HepG2 (cell line): ENCODE measurements around the gene IFITM10. TPM values are rescaled to one million over a fixed set of nuclear protein-coding genes. Genes with fewer than 3 reads are reported as not detected.
A peak's percentile ranks its signal among the peaks of the same experiment; 100 is the strongest.
"Not testable (repeated sequence)": the region's sequence is repeated elsewhere in the genome, so short reads cannot be mapped to it uniquely, and the experiment has no call there.

Experiments
- ATAC-seq: fragments of 200-7000 bp; cut with Tn5 transposase; 3 replicates; pipeline ENCODE4 v1.9.1; 2020; ENCODE audit warnings: mild to moderate bottlenecking, moderate library complexity
- BruUV-seq: library from RNA; stranded (reverse); fragments of 400-500 nt; replicated peaks from 2 replicates; lab custom pipeline; 2021; lab: Mats Ljungman, UMichigan
- CTCF ChIA-PET: fragments of 300-600 bp; formaldehyde crosslinking; extraction: SDS; loops from one replicate; lab custom pipeline; 2021; ENCODE audit warnings: low total read pairs, inconsistent platforms, low intra/inter-chr PET ratio; lab: Yijun Ruan, JAX
- POLR2A ChIA-PET: fragments of 350-600 bp; sonication (Branson Sonifier 250); formaldehyde crosslinking; loops from one replicate; lab custom pipeline; 2020; ENCODE audit warnings: antibody characterized with exemption, inconsistent platforms; lab: Yijun Ruan, JAX
- DNase-seq: peaks from one replicate; pipeline ENCODE4 v3.0.0-alpha.2; 2015; ENCODE audit warnings: low spot score
- FAIRE-seq: peaks from 3 replicates; lab custom pipeline; 2011; peaks lifted over from hg19 to GRCh38; lab: Jason Lieb, UNC
- H2AFZ ChIP-seq: one replicate; pipeline ENCODE4 v1.6.1; 2011; ENCODE audit warnings: low read length, inconsistent platforms
- H3K27ac ChIP-seq: fragments of 300-600 bp; 3 replicates; pipeline ENCODE4 v1.8.0; 2011; ENCODE audit warnings: mixed run types, mild to moderate bottlenecking, mixed read lengths, low read length, inconsistent platforms; ENCODE audit not compliant: insufficient read depth; ENCODE audit errors: extremely low read length
- H3K27me3 ChIP-seq, 2 experiments: fragments of 200-600 bp in 1 of 2; 2 replicates in 1 of 2; 3 replicates in 1 of 2; pipeline versions ENCODE4 v1.6.0 to v1.8.0; 2011; ENCODE audit warnings: low read length in 2 of 2, mild to moderate bottlenecking in 2 of 2, moderate library complexity in 2 of 2, inconsistent platforms in 1 of 2; ENCODE audit not compliant: insufficient read depth in 2 of 2, control insufficient read depth in 1 of 2
- H3K36me3 ChIP-seq, 2 experiments: fragments of 200-600 bp in 1 of 2; replicated peaks in 1 of 2; 2 replicates in 1 of 2; 3 replicates in 1 of 2; pipeline versions ENCODE4 v1.5.1 to v1.8.0; 2011; ENCODE audit warnings: low read length in 2 of 2, inconsistent platforms in 1 of 2; ENCODE audit not compliant: insufficient read depth in 2 of 2, control insufficient read depth in 1 of 2
- H3K4me1 ChIP-seq: 2 replicates; pipeline ENCODE4 v1.5.1; 2012; ENCODE audit warnings: low read length, inconsistent platforms; ENCODE audit not compliant: insufficient read depth
- H3K4me2 ChIP-seq: 2 replicates; pipeline ENCODE4 v1.6.0; 2011; ENCODE audit warnings: low read depth, low read length, inconsistent platforms
- H3K4me3 ChIP-seq, 3 experiments: fragments of 200-600 bp in 1 of 3; sonication (generic), shearing (Covaris generic) in 1 of 3; replicated peaks in 1 of 3; 2 replicates each; pipeline ENCODE4 v1.5.1; 2011 to 2016; ENCODE audit warnings: low read length in 3 of 3, inconsistent platforms in 2 of 3, low read depth in 2 of 3, mild to moderate bottlenecking in 2 of 3, control low read depth in 1 of 3, mixed read lengths in 1 of 3; ENCODE audit not compliant: insufficient read depth in 1 of 3
- H3K79me2 ChIP-seq: one replicate; pipeline ENCODE4 v1.6.1; 2011; ENCODE audit warnings: low read length, inconsistent platforms; ENCODE audit not compliant: insufficient read depth
- H3K9ac ChIP-seq: 2 replicates; pipeline ENCODE4 v1.6.0; 2011; ENCODE audit warnings: mild to moderate bottlenecking, low read depth, low read length, inconsistent platforms; ENCODE audit not compliant: insufficient read depth
- H3K9me3 ChIP-seq: 2 replicates; pipeline ENCODE4 v1.5.1; 2012; ENCODE audit warnings: mild to moderate bottlenecking, low read length
- H4K20me1 ChIP-seq: 2 replicates; pipeline ENCODE4 v1.6.0; 2011; ENCODE audit warnings: inconsistent platforms, mild to moderate bottlenecking, low read length, moderate library complexity; ENCODE audit not compliant: insufficient read depth
- HOXA3 ChIP-seq: sonication (generic); formaldehyde crosslinking; IDR thresholded peaks from 2 replicates; pipeline ENCODE4 v1.5.0; 2020; ENCODE audit warnings: missing genetic modification reagents
- MED1 ChIP-seq: sonication (generic); formaldehyde crosslinking; IDR thresholded peaks from 2 replicates; pipeline ENCODE4 v1.4.0; 2020; ENCODE audit warnings: missing genetic modification reagents
- POLR2AphosphoS5 ChIP-seq: IDR thresholded peaks from 2 replicates; pipeline ENCODE4 v1.6.1; 2012; ENCODE audit warnings: low read depth, low read length
- REL ChIP-seq: sonication (generic); formaldehyde crosslinking; conservative IDR thresholded peaks from 2 replicates; pipeline ENCODE4 v1.8.0; 2022; ENCODE audit warnings: mild to moderate bottlenecking, missing genetic modification reagents, moderate library complexity
- ZBTB38 ChIP-seq: sonication (generic); formaldehyde crosslinking; IDR thresholded peaks from 2 replicates; pipeline ENCODE4 v1.5.1; 2020; ENCODE audit warnings: mild to moderate bottlenecking, missing genetic modification reagents
- ZC3H13 ChIP-seq: sonication (generic); formaldehyde crosslinking; IDR thresholded peaks from 2 replicates; pipeline ENCODE4 v1.8.1; 2023; ENCODE audit warnings: mild to moderate bottlenecking, missing genetic modification reagents, moderate library complexity
- ZC3H4 ChIP-seq: sonication (generic); formaldehyde crosslinking; IDR thresholded peaks from 2 replicates; pipeline ENCODE4 v1.4.0; 2020; ENCODE audit warnings: missing genetic modification reagents, borderline replicate concordance
- WGBS: methylation state at CpG from one replicate; pipeline ENCODE4 v1.1.6; 2017; ENCODE audit warnings: low lambda C conversion rate; 5-methylcytosine and 5-hydroxymethylcytosine counted together
- in situ Hi-C: cut with HindIII; loops from 2 replicates; pipeline ENCODE4 v1.10.0; 2017; ENCODE audit warnings: low pct_unique_long_range_greater_than_20kb; ENCODE audit not compliant: extremely low pct_ligation_motif_present
- intact Hi-C: fragments of 100-400 bp; cut with micrococcal nuclease; formaldehyde crosslinking; loops from one replicate; pipeline ENCODE4 v1.10.0; 2022; ENCODE audit not compliant: unreplicated experiment
- polyA plus RNA-seq, 8 experiments: library from polyadenylated mRNA; depleted of rRNA in 3 of 8; stranded (reverse) in 7 of 8; unstranded in 1 of 8; fragments of >200 nt; fragmentation: Illumina TruSeq in 4 of 8; extraction: Trizol in 4 of 8; gene quantifications; 2 replicates each; pipeline versions ENCODE4 v1.2.1 to v1.2.3, GENCODE V29; 2011 to 2016; ENCODE audit warnings: low read depth in 4 of 8, missing spikeins in 1 of 8, mixed read lengths in 1 of 8; ENCODE audit not compliant: insufficient read depth in 1 of 8
- total RNA-seq, 5 experiments: library from RNA; depleted of rRNA; stranded (reverse); fragments of >200 nt; fragmentation: Illumina TruSeq; extraction: Trizol; gene quantifications; 2 replicates each; pipeline ENCODE4 v1.2.3, GENCODE V29; 2016; ENCODE audit warnings: low read depth in 1 of 5
- TF ChIP-seq, protein P1 (sequence below): sonication (generic); formaldehyde crosslinking; IDR thresholded peaks from 2 replicates; pipeline ENCODE4 v1.5.1; 2020; ENCODE audit warnings: mild to moderate bottlenecking, missing genetic modification reagents, moderate library complexity

The IFITM10 gene
- total and polyA plus RNA-seq, 2 of the 13 experiments (the other 11 are each of a cell fraction or from before 2014, with no cell fraction given): 0.09 to 0.13 TPM

DNA sequence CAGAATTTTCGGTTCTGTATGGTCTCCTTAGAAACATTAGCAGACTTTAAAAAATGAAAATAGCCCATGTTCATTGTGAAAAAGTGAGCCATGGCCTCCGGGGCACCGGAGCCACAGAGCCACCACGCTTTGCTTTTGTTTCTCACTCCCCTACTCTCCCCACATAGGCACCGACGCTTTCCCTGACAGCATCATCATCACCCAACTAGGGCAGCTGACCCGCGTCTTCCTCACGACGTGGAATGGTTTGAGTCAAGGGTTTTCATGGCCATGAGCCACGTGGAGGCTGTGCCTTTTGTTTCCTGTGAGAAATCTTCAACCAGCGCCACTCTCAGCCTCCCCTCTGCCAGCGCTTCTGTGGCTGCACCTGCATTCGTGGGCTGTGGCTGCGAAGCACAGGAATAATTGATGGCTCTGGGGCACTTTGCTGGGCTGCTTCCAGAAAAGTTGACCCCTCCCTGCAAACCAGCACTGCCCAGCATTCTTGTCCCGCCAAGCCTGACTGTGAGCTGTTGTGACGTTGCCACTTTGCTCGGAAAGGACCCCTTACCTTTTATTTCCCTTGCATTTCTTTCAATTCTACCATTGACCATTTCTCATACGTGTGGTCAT is 62.0 kb downstream of the IFITM10 start:
- H3K4me3 ChIP-seq, H2AFZ ChIP-seq, H3K27me3 ChIP-seq, ATAC-seq, POLR2A ChIA-PET, H3K9me3 ChIP-seq: not testable (repeated sequence)
- peak; percentile 44; the same call in 1 of the 2 replicates for TF ChIP-seq POLR2AphosphoS5
- TF ChIP-seq ZC3H4 (CRISPR knock-in tag): peak; percentile 64; the same call in 1 of the 2 replicates
- TF ChIP-seq REL (CRISPR knock-in tag): peak; percentile 8; the same call in 1 of the 2 replicates
- TF ChIP-seq ZC3H13 (CRISPR knock-in tag): 0 out of 2 replicates have a peak, but pooled peaks have one; percentile 32
- TF ChIP-seq ZBTB38 (CRISPR knock-in tag): peak; percentile 79
- TF ChIP-seq, protein P1, sequence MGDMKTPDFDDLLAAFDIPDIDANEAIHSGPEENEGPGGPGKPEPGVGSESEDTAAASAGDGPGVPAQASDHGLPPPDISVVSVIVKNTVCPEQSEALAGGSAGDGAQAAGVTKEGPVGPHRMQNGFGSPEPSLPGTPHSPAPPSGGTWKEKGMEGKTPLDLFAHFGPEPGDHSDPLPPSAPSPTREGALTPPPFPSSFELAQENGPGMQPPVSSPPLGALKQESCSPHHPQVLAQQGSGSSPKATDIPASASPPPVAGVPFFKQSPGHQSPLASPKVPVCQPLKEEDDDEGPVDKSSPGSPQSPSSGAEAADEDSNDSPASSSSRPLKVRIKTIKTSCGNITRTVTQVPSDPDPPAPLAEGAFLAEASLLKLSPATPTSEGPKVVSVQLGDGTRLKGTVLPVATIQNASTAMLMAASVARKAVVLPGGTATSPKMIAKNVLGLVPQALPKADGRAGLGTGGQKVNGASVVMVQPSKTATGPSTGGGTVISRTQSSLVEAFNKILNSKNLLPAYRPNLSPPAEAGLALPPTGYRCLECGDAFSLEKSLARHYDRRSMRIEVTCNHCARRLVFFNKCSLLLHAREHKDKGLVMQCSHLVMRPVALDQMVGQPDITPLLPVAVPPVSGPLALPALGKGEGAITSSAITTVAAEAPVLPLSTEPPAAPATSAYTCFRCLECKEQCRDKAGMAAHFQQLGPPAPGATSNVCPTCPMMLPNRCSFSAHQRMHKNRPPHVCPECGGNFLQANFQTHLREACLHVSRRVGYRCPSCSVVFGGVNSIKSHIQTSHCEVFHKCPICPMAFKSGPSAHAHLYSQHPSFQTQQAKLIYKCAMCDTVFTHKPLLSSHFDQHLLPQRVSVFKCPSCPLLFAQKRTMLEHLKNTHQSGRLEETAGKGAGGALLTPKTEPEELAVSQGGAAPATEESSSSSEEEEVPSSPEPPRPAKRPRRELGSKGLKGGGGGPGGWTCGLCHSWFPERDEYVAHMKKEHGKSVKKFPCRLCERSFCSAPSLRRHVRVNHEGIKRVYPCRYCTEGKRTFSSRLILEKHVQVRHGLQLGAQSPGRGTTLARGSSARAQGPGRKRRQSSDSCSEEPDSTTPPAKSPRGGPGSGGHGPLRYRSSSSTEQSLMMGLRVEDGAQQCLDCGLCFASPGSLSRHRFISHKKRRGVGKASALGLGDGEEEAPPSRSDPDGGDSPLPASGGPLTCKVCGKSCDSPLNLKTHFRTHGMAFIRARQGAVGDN (CRISPR knock-in tag): peak; percentile 80
- TF ChIP-seq MED1 (CRISPR knock-in tag): peak; percentile 53; the same call in 1 of the 2 replicates
- TF ChIP-seq HOXA3 (CRISPR knock-in tag): 0 out of 2 replicates have a peak, but pooled peaks have one; percentile 9
- TF ChIP-seq, all 625 proteins: peak for 8; not testable (repeated sequence) for 617
- DNase-seq, H4K20me1 ChIP-seq, H3K4me2 ChIP-seq, H3K9ac ChIP-seq, intact Hi-C loops, H3K79me2 ChIP-seq, in situ Hi-C loops, CTCF ChIA-PET, H3K36me3 ChIP-seq: not testable (repeated sequence)
- BruUV-seq: TSS peak; percentile 81
- WGBS: 96% methylated on average over 16 of the region's 19 CpGs
- Histone ChIP-seq H3K4me1 (peaks cover 64% of the 10 kb centered on the region), H3K27ac (peak overlapping the region; percentile 100)
- peak; percentile 39 for FAIRE-seq
